SK-MEL-5 (cell line): Measurements from ENCODE around the gene SPRED1. TPM values are rescaled to one million over a fixed set of nuclear protein-coding genes. Genes with fewer than 3 reads are reported as not detected.
"Not testable (repeated sequence)": the region's sequence is repeated elsewhere in the genome, so short reads cannot be mapped to it uniquely, and the experiment has no call there.

ENCODE experiments used
- DNase-seq: peaks from one replicate; pipeline ENCODE4 v3.0.0-alpha.2; 2016; ENCODE audit warnings: low read depth, low spot score
- in situ Hi-C: cut with HindIII; loops from 2 replicates; pipeline ENCODE4 v1.10.0; 2016; ENCODE audit warnings: low sequenced_read_pairs, high pct_unique_total_duplicates, low pct_unique_long_range_greater_than_20kb
- total RNA-seq: library from RNA; depleted of rRNA; stranded (reverse); fragments of >200 nt; shearing (Covaris generic); gene quantifications from 2 replicates; pipeline ENCODE4 v1.2.3, GENCODE V29; 2014

Gene SPRED1
- total RNA-seq, 1 experiment from 2014 or later, result 51.3 TPM

DNA sequence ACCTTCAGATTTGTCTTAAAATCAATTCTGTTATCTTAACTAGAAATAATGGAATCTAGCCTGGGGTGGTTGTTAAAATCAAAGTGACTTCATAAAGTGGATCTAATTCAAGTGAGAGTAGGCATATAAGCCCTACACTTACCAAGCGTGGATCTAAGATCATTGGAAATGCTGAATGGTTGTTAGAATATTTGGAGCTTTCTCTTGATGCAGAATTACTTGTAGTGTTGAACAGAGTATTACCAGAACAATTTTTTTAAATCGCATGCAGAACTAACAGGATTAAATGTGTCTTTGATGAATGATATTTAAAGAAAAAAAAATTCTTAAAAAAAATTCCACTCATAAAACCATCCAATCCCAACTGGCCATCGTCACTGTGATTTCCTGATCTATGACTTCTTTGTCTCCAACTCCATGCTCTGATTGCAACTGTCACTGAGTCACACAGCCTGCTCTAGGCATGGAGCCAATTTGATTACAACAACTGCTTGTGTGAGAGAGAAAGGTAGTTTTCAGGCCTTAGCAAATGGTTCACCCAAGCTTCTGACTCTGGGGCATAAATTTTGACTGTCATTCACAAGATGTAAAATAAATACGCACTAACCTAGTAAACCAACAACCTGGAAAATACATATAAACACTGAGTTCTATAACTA lies 25.9 kb upstream of the SPRED1 start:
- DNase-seq, result peak; percentile 99
- in situ Hi-C loops, result no loop called here

GRCh38 chr15:38227941-38228340 lies 24.7 kb upstream of the SPRED1 start:
- in situ Hi-C loops, result no loop called here
- DNase-seq, result peak; percentile 16

DNA sequence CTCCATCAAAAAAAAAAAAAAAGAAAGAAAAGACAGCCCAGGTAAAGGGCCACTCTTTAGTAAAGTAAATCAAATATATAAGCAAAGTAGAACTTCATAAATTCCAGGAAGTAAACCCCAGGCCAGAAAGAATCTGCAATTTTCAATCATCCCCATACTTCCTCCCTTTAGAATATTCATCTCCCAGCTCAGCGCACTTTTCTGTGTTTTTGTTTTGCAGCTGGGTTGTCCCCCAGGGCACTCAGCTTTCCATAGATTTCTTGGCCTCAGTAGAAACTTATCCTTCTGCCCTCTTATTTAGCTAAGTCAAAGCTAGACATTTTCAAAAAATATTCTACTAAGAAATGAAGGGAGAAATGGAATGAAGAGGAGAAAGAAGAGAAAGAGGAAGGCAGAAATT lies 24.0 kb upstream of the SPRED1 start:
- peak; percentile 15 for DNase-seq
- in situ Hi-C loops, result no loop called here

GRCh38 chr15:38229705-38230310 lies 22.8 kb upstream of the SPRED1 start:
- DNase-seq, result no peak
- in situ Hi-C loops, result no loop called here

DNA sequence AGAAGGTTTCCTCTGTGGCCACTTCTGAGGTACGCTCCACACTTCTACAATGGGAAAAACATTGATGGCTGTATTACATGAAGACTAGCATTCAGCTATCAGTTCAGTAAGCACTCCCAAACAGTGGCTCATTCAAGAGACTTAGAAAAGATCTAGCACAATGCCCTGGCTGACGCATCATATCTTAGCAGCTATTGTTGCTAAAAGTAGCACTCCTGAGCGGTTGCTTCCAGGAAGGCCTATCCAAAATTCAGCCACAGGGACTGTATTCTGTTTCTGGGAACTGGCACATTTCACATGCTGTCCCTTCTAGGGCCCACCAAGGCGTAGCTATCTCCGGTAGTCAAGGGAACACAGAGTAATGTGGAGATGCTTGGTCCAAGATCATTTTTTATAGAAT lies 21.2 kb upstream of the SPRED1 start:
- in situ Hi-C loops, result no loop called here
- DNase-seq, result peak; percentile 90

GRCh38 chr15:38237021-38237420 lies 15.6 kb upstream of the SPRED1 start:
- DNase-seq, in situ Hi-C loops: not testable (repeated sequence)

GRCh38 chr15:38238311-38238710 lies 14.3 kb upstream of the SPRED1 start:
- in situ Hi-C loops, result no loop called here
- no peak for DNase-seq

DNA sequence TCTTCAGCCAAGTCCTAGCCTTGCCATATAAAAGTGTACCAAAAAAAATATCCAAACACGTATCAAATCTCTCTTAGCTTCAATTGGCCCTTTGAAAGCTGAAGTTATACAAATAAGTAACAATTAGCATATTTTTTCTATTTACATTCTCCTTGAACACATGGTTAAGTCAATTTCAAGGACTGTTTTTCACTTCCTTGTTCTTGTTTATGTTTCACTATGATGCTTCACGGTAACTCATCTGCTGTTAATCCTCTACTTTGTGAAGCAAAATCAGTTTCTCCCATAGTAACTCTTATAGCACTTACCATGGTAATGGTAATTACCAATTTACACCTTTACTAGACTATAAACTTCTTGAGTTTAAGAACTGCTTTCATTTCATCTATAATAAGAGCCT lies 10.6 kb upstream of the SPRED1 start:
- DNase-seq, result no peak
- in situ Hi-C loops, result no loop called here

DNA sequence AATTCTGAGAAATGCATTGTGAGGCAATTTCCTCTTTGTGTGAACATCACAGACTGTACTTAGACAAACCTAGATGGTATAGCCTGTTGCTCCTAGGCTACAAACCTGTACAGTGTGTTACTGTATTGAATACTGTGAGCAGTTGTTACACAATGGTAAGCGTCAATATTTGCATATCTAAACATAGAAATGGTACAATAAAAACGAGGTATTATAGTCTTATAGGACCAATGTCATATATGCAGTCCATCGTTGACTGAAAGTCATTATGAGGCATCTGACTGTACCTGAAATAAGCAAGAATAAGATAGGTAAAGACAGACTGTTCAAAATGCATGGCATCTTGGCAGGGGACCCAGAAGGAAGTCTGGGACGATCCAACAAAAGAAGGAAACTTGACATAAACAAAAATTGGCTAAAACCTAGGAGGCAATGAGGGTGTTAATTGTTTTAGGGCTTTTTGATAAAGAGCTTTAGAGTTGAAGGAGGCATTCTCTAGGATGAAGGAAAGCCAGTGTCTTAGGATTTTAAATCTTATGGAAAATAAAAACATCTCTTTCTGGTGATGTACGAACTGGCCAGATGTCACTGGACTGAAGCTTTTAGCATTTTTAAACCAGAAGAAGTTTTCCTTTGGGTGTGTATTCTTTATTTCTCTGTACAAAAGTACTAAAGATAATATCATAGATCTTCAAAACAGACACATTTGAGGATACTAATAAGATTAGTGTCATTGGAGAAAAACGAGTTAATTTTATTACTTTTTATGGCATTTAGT lies 9.2 kb upstream of the SPRED1 start:
- DNase-seq, result no peak
- in situ Hi-C loops, result no loop called here

GRCh38 chr15:38247336-38247735 lies 5.3 kb upstream of the SPRED1 start:
- no peak for DNase-seq
- in situ Hi-C loops, result no loop called here

GRCh38 chr15:38253351-38253781 lies 730 bp downstream of the SPRED1 start:
- DNase-seq, result peak; percentile 49
- in situ Hi-C loops, result no loop called here

DNA sequence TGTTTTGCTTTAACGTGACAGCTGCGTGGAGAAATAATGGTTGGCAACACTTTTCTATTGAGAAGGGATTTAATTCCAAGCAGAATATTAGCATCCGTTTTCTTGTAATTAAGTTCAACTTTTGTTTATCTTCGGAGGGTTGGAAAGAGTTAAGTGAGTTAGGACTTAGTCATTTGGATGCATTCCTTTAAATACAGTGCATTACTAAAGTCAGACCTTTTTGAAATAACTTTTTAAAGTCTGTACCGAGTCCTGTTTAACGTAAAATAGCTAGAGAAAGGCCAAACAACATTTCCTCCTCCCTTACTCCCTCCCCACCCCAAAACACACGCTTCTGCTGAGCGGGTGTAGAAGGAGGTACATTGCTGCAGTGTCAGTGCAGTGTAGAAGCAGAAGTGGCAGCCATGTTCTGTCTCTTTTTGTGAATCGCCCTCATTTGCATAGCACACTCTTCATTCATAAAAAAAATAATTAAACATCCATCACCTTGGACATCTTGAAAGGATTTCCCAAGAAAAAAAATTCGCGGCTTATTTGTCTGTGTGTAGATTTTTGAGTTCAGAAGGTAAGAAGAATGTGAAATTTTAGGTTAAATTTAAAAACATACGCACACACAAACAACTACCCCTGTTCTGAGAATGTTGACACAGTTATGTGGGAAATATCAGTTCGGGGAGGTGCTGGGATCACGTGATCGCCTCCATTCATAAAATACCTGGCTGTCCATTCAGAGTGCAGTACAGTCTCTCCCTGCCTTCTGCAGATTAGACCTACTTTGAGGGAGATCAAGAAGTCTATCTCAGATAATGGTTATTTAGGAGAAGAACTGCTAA lies 1.6 kb downstream of the SPRED1 start:
- DNase-seq, result peak; percentile 80
- in situ Hi-C loops, result no loop called here

DNA sequence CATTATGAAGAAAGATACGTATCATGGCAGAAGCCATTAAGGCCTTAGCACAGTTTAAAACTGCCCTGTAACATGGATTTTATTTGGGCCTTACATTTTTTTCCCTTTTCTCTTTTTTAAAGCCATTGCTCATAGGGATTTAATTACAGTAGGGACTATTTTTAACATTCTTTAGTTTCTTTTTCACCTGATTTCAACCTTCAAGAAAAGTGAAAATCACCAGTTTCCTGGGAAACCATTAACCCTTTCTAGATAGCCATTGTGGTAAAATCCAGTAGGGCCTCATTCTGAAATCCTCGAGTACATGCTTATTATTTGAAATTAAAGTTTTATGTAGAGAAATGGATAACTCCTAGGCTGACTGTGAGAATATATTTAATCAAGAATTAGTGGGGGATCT lies 3.1 kb downstream of the SPRED1 start:
- no peak for DNase-seq
- in situ Hi-C loops, result no loop called here

DNA sequence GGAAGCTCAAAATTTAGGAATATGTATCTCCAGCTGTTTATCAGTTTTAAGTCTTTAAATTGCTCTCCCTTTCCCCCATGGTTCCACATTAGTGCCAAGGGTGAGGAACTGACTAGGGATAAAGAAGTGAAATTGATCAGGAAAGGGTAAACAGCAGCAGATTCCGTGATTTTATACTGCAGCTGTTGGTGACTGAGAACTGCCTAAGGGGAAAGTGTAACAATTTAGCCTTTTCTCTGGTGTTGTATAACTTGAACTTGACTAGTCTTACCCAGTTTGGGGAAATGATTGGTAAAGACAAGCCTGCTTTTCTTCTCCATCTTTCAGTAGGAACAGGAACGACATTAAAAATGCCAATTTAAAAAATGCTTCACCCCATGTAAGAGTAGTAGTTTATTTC lies 5.0 kb downstream of the SPRED1 start:
- DNase-seq, result peak; percentile 29
- in situ Hi-C loops, result no loop called here

DNA sequence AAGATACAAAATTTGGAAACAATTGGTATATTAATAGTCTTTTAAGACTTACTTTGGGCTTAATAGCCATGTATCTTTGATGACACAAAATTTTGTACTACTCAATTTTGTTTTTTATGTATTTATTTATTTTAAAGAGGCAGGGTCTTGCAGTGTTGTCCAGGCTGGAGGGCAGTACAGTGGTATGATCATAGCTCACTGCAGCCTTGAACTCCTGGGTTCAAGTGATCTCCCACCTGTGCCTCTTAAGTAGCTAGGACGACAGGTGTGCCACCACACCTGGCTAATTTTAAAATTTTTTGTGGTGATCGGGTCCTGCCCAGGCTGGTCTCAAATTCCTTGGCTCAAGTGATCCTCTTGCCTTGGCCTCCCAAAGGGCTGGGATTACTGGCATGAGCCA lies 6.5 kb downstream of the SPRED1 start:
- in situ Hi-C loops, result no loop called here

DNA sequence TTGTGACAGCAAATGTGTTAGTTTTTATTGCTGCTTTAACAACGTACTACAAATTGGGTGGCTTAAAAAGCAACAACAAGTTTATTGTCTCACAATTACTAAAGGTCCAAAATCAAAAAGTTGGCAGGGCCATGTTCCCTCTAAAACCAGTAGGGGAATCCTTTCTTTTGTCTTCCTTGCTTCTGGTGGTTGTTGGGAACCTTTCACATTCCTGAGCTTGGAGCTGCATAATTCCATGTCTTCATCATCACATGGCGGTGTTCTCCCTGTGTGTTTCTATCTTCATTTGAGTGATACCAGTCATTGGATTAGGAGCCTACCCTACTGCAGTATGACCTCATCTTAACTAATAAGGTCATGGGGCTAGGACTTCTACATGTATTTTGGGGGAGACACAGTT lies 7.4 kb downstream of the SPRED1 start:
- peak; percentile 38 for DNase-seq
- in situ Hi-C loops, result no loop called here

More for the DNA sequence above, 6.5 kb downstream of the SPRED1 start:
- DNase-seq, result no peak

GRCh38 chr15:38263251-38263650 lies 10.6 kb downstream of the SPRED1 start:
- in situ Hi-C loops, result no loop called here

DNA sequence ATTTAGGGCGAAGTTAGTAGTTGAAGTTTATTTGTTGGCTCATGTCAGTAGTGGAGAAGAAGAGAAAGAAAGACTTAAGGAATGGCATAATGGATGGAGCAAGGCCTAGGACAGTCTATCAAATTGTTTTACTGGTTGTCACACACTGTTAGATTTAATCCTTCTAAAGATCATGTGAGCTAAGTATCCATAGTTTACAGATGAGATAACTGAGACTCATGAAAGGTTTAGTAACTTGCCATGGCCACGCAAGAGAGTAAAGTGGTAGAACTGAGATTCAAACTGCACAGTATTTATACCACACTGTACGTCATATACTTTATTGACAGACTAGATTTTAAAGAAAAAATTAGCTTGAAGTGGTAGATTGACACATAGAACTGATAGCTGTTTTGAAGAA lies 11.4 kb downstream of the SPRED1 start:
- in situ Hi-C loops, result no loop called here
- no peak for DNase-seq

More at GRCh38 chr15:38263251-38263650, 10.6 kb downstream of the SPRED1 start:
- DNase-seq, result no peak
